Ramos (cell line): Measurements from ENCODE around the gene LRRC27.
"Not testable (repeated sequence)": the region's sequence is repeated elsewhere in the genome, so short reads cannot be mapped to it uniquely, and the experiment has no call there.

Source experiments
- in situ Hi-C: fragments of 300-500 bp; cut with MboI; formaldehyde crosslinking; loops from one replicate; pipeline ENCODE4 v1.14.3; 2022; ENCODE audit warnings: low sequenced_read_pairs; ENCODE audit not compliant: unreplicated experiment

LRRC27 gene

GRCh38 chr10:132331601-132332432 is at the start of gene LRRC27:
LRRC27 (plus strand) TSS chr10:132332193; CDS start chr10:132333525, 1,332 bp downstream.
- in situ Hi-C loops = loop anchor here (10.0 kb wide), 1 partner anchor 167 kb away; no protein-coding TSS in a partner anchor

- in situ Hi-C loops = no loop called here
Measured at GRCh38 chr10:132282667-132283603, 49.1 kb upstream of the LRRC27 start.

GRCh38 chr10:132283604-132284382 is 48.2 kb upstream of the LRRC27 start:
- in situ Hi-C loops = no loop called here

GRCh38 chr10:132289439-132289838 is 42.6 kb upstream of the LRRC27 start:
- in situ Hi-C loops = no loop called here

- in situ Hi-C loops = no loop called here
Measured at GRCh38 chr10:132290631-132291030, 41.4 kb upstream of the LRRC27 start.

- in situ Hi-C loops = no loop called here
Measured at GRCh38 chr10:132291826-132292225, 40.2 kb upstream of the LRRC27 start.

GRCh38 chr10:132292287-132293200 is 39.4 kb upstream of the LRRC27 start:
- in situ Hi-C loops = no loop called here

GRCh38 chr10:132293201-132293812 is 38.7 kb upstream of the LRRC27 start:
- in situ Hi-C loops = no loop called here

- in situ Hi-C loops = no loop called here
Measured at GRCh38 chr10:132293813-132294520, 38.0 kb upstream of the LRRC27 start.

- in situ Hi-C loops = no loop called here
Measured at GRCh38 chr10:132294561-132295318, 37.3 kb upstream of the LRRC27 start.

GRCh38 chr10:132295481-132295880 is 36.5 kb upstream of the LRRC27 start:
- in situ Hi-C loops = not testable (repeated sequence)

GRCh38 chr10:132296666-132297443 is 35.1 kb upstream of the LRRC27 start:
- in situ Hi-C loops = no loop called here

- in situ Hi-C loops = no loop called here
Measured at GRCh38 chr10:132297526-132297925, 34.5 kb upstream of the LRRC27 start.

- in situ Hi-C loops = no loop called here
Measured at GRCh38 chr10:132298038-132298881, 33.7 kb upstream of the LRRC27 start.

- in situ Hi-C loops = no loop called here
Measured at GRCh38 chr10:132299371-132300336, 32.3 kb upstream of the LRRC27 start.
